Parathyroid adenoma (tissue), 2 donors: Measurements from ENCODE around the gene CAMTA1.
A peak's percentile ranks its signal among the peaks of the same experiment; 100 is the strongest.

ENCODE experiments used
- H2AFZ ChIP-seq: fragments of 300-600 bp; sonication (generic); one replicate; pipeline ENCODE4 v1.7.0; 2017; ENCODE audit warnings: antibody characterized with exemption, mild to moderate bottlenecking
- H3K27ac ChIP-seq: fragments of 300-600 bp; sonication (generic); one replicate; pipeline ENCODE4 v1.7.0; 2017
- H3K27me3 ChIP-seq: fragments of 300-600 bp; sonication (generic); one replicate; pipeline ENCODE4 v1.7.0; 2017; ENCODE audit warnings: low read length; ENCODE audit not compliant: control insufficient read depth, insufficient read depth
- H3K36me3 ChIP-seq: fragments of 300-600 bp; sonication (generic); one replicate; pipeline ENCODE4 v1.7.0; 2017; ENCODE audit warnings: low read length; ENCODE audit not compliant: control insufficient read depth, insufficient read depth
- H3K4me1 ChIP-seq: fragments of 300-600 bp; sonication (generic); one replicate; pipeline ENCODE4 v1.7.0; 2017; ENCODE audit warnings: control low read depth
- H3K4me2 ChIP-seq: fragments of 300-600 bp; sonication (generic); one replicate; pipeline ENCODE4 v1.7.0; 2017; ENCODE audit warnings: low read length
- H3K4me3 ChIP-seq: fragments of 300-600 bp; sonication (generic); one replicate; pipeline ENCODE4 v1.7.0; 2017; ENCODE audit warnings: low read depth, low read length
- H3K79me2 ChIP-seq: fragments of 300-600 bp; sonication (generic); one replicate; pipeline ENCODE4 v1.7.0; 2017; ENCODE audit warnings: control low read depth
- H3K9ac ChIP-seq: fragments of 300-600 bp; sonication (generic); one replicate; pipeline ENCODE4 v1.7.0; 2017; ENCODE audit warnings: mild to moderate bottlenecking
- H3K9me3 ChIP-seq: fragments of 300-600 bp; sonication (generic); one replicate; pipeline ENCODE4 v1.7.0; 2017; ENCODE audit warnings: low read length; ENCODE audit not compliant: control insufficient read depth
- TF ChIP-seq, protein P1 (sequence below): fragments of 300-600 bp; sonication (generic); IDR thresholded peaks from one replicate; pipeline ENCODE4 v1.7.0; 2017; ENCODE audit warnings: antibody characterized with exemption, mild to moderate bottlenecking
- donor health status: primary hyperparathyroidism.

CAMTA1 gene

DNA sequence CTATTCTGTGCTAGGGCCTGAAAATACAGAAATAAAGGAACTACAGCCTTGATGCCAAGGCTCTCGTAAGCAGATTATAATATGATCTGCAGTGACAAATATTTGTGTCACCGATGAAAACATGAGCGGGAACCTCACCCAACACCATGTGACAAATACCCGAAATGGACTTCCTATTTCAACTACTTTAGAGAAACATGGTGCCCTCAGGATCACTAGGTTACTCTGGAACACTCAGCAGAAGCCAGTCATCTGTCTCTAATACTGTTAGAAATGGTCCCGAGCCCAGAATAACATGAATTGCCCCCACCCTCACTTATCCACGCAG, 985.4 kb downstream of the CAMTA1 start:
- Histone ChIP-seq H3K27me3 (no peaks in the 10 kb centered on the region), H3K27ac (peak overlapping the region; percentile 72), H3K9me3 (no peaks in the 10 kb centered on the region), H3K4me2 (peak overlapping the region; percentile 98), H3K4me1 (peaks cover 2% of the 10 kb centered on the region), H3K79me2 (peaks cover 3% of the 10 kb centered on the region), H3K4me3 (peak overlapping the region; percentile 85), H3K9ac (no peak overlapping the region), H3K36me3 (no peaks in the 10 kb centered on the region), H2AFZ (peak overlapping the region; percentile 98)
- TF ChIP-seq, protein P1, sequence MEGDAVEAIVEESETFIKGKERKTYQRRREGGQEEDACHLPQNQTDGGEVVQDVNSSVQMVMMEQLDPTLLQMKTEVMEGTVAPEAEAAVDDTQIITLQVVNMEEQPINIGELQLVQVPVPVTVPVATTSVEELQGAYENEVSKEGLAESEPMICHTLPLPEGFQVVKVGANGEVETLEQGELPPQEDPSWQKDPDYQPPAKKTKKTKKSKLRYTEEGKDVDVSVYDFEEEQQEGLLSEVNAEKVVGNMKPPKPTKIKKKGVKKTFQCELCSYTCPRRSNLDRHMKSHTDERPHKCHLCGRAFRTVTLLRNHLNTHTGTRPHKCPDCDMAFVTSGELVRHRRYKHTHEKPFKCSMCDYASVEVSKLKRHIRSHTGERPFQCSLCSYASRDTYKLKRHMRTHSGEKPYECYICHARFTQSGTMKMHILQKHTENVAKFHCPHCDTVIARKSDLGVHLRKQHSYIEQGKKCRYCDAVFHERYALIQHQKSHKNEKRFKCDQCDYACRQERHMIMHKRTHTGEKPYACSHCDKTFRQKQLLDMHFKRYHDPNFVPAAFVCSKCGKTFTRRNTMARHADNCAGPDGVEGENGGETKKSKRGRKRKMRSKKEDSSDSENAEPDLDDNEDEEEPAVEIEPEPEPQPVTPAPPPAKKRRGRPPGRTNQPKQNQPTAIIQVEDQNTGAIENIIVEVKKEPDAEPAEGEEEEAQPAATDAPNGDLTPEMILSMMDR = no peak

DNA sequence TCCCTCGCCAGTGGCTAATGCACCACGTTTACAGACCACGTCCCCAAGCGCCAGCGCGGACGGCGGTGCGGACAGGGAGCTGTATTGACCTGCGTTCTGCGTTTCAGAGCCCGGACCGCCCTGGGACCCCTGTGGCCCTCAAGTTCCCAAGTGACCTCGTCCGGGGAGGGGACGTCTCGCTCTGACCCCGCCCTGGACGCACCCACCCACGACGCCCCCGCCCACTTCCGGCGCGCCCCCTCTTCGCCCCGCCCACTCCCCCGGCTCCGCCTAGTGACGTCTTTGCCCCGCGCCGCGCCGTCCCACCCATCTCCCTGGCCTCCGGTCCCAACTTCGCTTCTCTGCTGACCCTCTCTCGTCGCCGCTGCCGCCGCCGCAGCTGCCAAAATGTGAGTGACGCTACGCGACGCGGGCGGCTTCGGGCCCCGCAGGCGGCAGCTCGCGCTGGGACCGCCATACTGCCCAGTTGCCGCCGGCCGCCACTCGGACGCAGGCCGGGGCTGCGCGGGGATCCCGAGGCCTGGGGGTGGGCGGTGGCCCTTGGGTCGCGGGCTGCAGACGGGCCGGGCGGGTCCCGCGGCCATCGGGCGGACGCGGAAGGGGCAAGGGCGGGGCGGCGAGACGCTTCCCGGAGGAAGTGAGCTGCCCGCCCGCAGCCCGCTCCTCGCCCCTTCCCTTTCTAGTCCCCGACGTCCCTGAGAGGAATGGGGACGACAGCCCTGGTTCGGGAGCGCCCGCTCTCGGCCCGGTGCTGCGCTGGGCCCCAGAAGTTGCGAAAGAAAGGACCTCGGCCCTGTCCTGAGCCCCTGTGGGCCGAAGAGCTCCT, 986.0 kb downstream of the CAMTA1 start, which contains the start of gene VAMP3:
VAMP3 (plus strand) TSS at position 300 of the 826 bp plus-strand sequence; CDS start at position 388, 88 bp downstream.
- TF ChIP-seq, protein P1 = no peak

DNA sequence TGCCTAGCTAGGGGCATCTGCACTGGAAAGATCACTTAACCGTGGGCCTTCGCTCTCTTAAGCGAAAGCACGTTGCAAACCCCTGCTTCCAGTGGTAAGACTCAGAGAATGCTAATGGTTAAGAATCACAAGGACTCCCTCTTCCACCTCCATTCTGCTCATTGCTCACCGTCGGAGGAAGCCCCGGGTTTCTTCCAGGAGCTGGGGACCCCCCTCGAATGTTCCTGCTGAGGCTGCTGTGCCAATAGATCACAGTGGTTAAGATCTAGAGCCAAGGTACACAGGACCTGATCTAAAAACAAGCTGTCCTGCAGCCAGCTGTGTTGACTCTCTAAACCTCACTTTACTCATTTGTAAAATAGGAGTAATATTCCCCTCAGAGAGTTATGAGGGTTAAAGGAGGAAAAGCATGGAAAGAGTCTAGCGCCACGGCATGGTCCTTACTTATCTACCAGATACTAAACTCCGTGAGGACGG, 986.6 kb downstream of the CAMTA1 start:
- H2AFZ ChIP-seq = peak overlapping the region; percentile 98
- no peaks in the 10 kb centered on the region for H3K9me3 ChIP-seq
- H3K4me1 ChIP-seq = peaks cover 2% of the 10 kb centered on the region
- H3K4me2 ChIP-seq = peak overlapping the region; percentile 68
- no peaks in the 10 kb centered on the region for H3K27me3 ChIP-seq
- H3K9ac ChIP-seq = peak overlapping the region; percentile 28
- peak overlapping the region; percentile 72 for H3K27ac ChIP-seq
- H3K4me3 ChIP-seq = peak overlapping the region; percentile 85
- H3K36me3 ChIP-seq = no peaks in the 10 kb centered on the region
- peaks cover 6% of the 10 kb centered on the region for H3K79me2 ChIP-seq
- TF ChIP-seq, protein P1 = no peak

More for the DNA sequence above, 986.0 kb downstream of the CAMTA1 start, which contains the start of gene VAMP3:
- peak within 1 kb of the TSS; percentile 98 for H3K4me2 ChIP-seq
- H3K9me3 ChIP-seq = no peaks in the 10 kb centered on the region
- H3K4me3 ChIP-seq = peak within 1 kb of the TSS; percentile 85
- peak within 1 kb of the TSS; percentile 72 for H3K27ac ChIP-seq
- no peaks in the 10 kb centered on the region for H3K27me3 ChIP-seq
- peaks cover 6% of the 10 kb centered on the region for H3K79me2 ChIP-seq
- H3K4me1 ChIP-seq = peaks cover 2% of the 10 kb centered on the region
- peak within 1 kb of the TSS; percentile 98 for H2AFZ ChIP-seq
- H3K9ac ChIP-seq = peak within 1 kb of the TSS; percentile 28
- no peaks in the 10 kb centered on the region for H3K36me3 ChIP-seq

DNA sequence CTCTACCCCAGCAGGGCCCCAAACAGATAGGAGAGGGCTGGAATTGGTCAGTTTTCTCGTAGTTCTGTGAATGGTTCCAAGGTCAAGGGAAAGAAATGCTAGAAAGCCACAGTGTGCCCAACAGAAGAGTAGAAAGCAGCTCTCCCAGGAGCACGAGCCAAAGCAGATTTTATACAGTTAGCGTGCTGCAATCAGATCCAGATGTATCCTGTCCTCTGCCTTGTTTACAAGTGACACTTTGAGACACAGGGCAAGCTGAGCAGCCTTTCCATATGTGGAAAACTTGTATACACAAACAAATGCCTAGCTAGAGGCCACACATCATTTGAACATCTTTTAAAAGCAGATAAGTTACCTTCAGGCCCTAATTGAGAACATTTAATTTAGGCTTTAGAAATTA, 992.3 kb downstream of the CAMTA1 start:
- no peak overlapping the region for H3K9ac ChIP-seq
- H3K27ac ChIP-seq = no peak overlapping the region
- no peak overlapping the region for H3K4me3 ChIP-seq
- H3K36me3 ChIP-seq = no peaks in the 10 kb centered on the region
- TF ChIP-seq, protein P1 = no peak
- H3K9me3 ChIP-seq = no peaks in the 10 kb centered on the region
- H3K79me2 ChIP-seq = peaks cover 3% of the 10 kb centered on the region
- H3K4me2 ChIP-seq = no peak overlapping the region
- no peaks in the 10 kb centered on the region for H3K27me3 ChIP-seq
- H3K4me1 ChIP-seq = no peaks in the 10 kb centered on the region
- H2AFZ ChIP-seq = no peak overlapping the region
